Renal cortex interstitium (tissue), 11 donors: ENCODE measurements around the gene TNFRSF1A. TPM values are rescaled to one million over a fixed set of nuclear protein-coding genes. Genes with fewer than 3 reads are reported as not detected.
A peak's percentile ranks its signal among the peaks of the same experiment; 100 is the strongest.

Source experiments
- DNase-seq, 11 donors: peaks; one replicate each; pipeline ENCODE4 v3.0.0-alpha.2; 2013; ENCODE audit warnings: low read depth in 9 of 11, low spot score in 4 of 11; ENCODE audit errors: extremely low read depth in 1 of 11
- polyA plus RNA-seq, 3 donors: library from polyadenylated mRNA; unstranded; fragments of 120-200 nt; gene quantifications; one replicate each; pipeline ENCODE4 v1.2.1, GENCODE V29; 2013; ENCODE audit not compliant: insufficient read length in 3 of 3

Gene TNFRSF1A
- polyA plus RNA-seq, 3 donors, result 77.6 to 93.0 (median 88.0) TPM

DNA sequence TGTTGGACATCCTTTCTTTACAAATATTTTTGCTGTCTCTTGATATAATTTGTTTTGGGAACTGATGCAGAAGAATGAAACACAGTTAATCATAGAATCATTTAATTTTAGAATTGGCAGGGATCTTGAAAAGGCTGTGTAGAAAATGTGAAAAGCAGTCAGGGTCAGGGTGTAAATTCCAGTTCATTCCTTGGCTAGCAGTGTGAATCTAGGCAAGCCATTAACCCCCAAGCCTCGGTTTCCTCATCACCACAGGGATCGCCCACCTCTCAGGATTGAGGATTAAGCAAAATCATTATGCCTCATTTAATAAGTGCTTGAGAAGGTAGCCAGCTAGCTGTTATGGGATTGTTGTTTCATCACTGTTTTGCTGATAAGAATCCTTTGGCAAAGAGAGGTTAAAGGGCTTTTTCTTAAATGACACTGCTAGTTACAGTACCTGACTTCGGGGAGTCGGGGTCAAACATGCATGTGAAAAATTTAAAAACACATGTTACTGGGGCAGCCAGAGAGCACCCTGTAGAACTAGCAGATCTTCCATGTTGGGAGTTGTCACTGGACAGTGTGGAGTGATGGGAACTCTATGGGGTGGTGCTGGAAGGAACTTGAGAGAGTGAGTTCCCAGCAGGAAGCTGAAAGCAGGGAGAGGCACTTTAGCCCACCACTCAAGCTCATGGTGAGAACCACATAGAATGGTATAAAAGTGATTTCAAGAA, 10.7 kb downstream of the TNFRSF1A start:
- DNase-seq, result no peak

DNA sequence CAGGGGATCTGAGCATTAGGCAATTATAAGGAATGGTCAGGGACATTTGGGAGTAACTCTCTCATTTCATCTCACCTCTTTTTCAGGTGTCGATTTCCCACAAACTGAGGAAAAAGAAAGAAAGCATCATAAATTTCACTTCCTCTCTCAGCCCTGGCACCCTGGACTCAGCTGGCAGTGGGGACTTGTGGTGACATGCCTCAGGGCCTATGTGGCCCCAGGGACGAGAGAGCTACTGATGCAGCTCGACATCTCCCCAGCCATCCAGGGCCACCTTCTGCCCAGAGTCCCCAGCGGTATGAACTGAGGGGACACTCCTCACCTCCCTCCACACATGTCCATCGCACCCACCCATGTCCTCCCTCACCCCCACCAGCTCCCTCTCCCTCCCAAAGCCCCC, 11.7 kb downstream of the TNFRSF1A start:
- DNase-seq, result no peak

DNA sequence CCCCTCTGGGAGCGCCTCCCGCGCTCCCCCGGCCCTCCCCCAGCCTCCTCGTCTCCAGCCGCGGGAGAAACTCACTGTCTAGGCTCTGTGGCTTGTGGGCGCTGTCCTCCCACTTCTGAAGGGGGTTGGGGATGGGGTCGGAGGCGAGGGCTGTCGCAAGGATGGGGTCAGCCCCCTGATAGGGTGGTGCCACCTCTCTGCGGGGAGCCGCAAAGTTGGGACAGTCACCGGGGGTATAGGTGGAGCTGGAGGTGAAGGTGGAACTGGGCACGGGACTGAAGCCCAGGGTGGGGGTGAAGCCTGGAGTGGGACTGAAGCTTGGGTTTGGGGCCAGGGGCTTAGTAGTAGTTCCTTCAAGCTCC, 12.2 kb downstream of the TNFRSF1A start:
- no peak for DNase-seq

DNA sequence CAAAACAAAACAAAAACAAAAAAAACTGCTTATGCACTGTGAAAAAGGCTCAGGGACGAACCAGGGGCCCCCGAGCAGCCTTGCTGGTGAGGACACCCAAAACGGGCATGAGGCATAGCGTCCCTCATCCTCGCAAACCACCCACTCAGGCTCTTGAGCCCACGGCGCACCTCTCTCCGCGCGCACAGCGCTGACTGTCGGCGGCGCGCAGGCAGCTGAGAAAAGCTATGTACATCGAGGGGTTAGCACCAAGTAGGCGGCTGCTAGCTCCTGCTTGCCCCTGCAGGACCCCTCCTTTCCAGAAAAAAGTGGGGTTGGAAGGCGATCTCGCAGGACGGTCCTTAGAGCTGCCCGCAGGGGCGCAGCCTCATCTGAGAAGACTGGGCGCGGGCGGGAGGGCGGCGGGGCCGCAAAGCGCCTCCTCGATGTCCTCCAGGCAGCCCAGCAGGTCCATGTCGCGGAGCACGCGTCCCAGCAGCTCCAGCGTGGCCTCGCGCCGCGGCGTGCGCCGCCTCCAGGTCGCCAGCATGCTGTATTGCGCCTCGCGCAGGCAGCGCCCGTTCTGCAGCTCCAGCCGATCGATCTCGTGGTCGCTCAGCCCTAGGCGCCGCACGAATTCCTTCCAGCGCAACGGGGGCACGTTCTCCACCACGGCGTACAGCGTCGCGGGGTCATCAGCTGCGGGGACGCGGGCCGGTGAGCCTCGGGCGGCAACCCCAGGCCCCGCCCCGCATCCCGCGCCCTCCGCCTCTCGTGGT, 12.8 kb downstream of the TNFRSF1A start:
- DNase-seq, result no peak

DNA sequence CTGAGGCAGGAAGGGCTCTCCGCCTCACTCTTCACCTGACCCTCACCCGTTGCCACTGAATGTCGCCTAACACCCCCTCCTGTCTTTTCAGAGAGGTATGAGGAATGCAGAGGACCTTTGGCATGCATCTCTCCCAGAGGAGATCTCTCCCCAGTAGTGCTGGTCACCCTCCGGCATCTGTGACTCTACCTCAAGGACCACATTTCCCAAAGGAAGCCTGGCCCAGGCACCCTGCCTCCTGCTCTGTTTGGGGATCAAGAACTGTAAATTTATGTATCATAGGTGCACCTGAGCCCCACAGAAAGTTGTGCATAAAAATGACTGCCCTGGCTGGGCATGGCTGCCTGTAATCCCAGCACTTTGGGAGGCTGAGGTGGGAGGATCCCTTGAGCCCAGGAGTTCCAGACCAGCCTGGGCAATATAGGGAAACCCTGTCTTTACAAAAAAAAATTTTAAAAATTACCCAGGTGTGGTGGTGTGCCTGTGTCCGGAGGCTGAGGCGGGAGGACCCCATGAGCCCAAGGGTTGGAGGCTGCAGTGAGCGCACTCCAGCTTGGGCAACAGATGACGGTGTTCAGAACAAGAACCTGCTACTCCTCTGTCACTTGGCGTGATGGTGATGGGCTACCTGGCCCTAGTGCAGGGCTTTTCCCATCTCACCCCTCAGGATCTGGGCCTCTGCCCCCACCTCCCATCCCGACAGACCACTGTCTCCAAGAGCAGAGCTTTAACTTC, 13.7 kb downstream of the TNFRSF1A start:
- no peak for DNase-seq

DNA sequence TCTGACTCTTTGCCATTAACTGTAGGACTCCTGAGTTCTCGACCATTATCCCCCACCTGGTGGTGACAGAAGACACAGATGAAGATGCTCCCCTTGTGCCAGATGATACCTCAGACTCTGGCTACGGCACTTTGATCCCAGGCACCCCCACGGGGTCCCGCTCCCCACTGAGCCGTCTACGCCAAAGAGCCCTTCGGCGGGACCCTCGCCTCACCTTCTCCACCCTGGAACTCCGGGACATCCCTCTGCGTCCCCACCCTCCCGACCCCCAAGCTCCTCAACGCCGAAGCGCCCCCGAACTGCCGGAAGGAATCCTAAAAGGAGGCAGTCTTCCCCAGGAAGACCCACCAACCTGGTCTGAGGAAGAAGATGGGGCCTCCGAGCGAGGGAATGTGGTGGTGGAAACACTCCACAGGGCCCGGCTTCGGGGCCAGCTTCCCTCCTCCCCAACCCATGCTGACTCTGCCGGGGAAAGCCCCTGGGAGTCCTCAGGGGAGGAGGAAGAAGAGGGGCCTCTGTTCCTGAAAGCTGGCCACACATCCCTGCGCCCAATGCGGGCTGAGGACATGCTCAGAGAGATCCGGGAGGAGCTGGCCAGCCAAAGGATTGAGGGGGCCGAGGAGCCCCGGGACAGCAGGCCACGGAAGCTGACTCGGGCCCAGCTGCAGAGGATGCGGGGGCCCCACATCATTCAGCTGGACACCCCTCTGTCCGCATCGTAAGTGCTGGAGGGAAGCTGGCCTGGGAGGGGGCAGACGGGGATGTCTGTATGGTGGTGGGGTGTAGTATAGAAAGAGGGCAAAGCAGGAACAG, 14.4 kb downstream of the TNFRSF1A start:
- DNase-seq, result no peak

DNA sequence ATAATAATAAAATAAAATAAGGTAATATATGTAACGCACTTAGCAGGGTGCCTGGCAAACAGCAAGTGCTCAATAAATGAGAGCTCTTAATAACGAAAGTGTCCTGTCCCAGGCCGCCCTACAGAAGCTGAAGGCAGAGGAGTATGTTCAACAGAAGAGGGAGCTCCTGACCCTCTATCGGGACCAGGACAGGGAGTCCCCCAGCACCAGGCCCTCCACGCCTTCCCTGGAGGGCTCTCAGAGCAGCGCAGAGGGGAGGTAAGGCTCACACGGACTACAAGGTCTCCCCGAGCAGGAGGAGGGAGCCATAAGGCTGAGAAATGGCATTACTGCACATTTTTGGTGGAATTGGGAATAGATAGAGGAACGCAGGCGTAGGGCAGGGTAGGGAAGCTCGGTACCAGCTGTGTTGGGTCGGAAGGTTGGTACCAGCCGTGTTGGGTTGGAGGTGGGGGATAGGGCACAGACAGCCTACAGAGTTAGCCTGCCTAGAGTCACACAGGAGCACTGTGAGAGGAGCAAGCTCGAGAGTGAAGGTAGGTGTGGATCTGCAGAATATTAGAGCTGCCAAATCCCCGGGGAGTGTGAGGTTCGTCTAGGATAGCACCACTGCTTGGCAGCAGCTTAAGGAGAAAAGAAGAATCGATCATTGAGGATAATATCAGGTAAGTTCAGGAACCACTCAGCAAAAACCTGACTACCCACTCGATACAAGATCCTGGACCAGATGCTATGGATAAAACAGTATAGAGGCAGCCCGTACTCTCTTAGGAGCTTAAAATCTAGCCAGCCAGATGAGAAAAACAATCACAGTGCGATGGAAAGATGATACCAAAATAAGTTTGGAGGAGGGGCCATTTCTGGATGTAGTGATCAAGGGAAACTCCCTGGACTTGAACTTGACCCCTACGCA, 15.3 kb downstream of the TNFRSF1A start:
- peak in 1 of 11 donors; percentile 73 for DNase-seq

DNA sequence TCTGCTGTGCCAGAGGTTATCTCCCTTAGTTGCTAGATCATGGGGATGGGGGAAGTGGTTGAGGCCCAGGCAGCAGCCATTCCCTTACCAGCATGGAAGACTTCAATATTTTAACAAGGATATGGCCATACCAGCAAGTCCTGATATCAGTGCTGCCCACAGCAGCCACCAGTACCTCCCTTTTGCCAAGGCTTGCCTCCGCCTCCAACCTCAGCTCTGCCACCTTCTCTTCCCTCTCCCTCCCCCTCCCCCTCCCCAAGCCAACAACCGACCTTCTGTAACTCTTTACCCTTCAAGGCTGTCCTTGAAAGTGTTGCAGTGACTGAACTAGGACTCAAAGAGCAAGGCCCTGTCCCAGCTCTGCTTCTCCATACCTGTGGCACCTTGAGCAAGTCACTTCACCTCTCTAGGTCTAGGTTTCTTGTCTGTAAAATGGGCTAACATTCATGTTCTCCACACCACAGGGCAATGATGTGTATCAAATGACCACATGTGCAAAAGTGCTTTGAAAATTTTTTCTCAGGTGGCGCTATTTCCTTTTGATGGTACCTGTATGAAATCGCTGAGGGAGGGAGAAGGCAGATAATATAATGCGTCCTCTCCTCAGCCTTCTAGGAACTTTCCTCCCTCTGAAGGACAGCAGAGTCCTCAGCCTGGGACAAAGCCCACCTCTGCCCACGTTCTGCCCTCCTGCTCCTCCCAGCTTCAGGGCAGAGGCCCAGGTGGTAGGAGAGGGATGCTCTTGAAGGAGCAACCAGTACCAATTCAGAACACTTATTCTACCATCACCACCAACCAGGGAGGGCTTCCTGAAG, 16.7 kb downstream of the TNFRSF1A start:
- no peak for DNase-seq

DNA sequence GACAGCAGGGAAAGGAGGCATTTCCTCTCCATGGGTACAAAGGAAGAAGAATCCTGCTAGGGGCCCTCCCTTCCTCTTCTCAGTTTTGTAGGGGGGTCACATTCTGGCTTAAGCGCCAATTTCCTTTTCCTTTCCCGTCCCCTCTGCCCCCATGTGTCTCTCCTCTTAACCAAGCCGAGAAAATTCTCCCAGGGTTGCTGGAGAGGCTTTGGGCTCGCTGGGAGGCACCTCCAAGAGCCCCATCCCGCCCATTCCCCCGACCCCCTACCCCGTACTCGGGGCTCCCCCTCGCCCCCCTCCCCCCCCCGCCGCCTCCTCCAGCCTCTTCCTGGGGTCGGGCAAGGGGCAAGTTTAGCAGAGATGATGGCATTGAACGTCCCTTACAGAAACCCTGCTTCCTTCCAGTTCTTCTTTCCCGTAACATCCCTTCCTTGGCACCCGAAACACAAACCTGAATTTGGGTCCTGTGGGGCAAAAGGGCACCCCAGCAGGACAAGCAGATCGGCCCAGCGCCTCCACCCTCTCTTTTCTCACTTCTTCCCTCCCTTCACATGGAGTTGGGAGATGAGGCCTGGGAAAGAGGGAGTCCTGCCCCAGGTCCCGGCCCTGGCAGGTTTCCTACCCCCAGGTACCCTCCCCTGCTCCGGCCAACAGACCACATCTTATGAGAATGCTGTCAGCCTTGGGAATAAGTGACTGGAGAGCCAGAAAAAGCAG, 17.7 kb downstream of the TNFRSF1A start:
- DNase-seq, result no peak

DNA sequence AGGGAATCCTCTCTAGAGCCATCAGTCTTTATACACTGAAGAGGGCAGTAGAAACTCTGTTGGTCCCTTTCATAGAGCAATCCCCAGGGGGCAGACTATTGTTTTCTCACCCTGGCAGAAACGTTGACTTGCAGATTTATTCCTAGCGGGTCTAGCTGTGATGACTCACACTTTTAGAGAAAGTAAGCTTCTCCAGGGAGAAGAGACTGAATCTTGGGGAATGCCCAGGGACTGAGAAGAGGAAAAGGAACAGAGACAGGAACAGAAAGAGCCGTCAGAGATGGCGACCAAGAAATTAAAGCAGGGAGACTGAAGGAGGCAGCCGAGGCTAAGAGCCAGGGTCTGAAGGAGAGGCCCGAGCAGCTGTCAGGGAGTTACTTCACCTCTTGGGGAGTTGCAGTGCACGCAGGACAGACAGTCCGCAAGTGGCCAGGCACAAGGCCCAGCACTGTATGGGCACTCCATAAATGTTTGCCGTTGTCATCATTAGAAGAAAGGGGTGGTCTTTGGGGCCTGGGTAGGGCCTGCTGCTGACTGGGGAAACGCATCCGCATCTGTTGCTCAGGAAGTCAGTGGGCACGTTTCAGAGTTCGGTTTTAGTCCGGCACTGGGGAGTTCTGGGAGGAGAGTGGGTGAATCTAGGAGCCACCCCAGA, 18.4 kb downstream of the TNFRSF1A start:
- peak in 1 of 11 donors; percentile 79 for DNase-seq

DNA sequence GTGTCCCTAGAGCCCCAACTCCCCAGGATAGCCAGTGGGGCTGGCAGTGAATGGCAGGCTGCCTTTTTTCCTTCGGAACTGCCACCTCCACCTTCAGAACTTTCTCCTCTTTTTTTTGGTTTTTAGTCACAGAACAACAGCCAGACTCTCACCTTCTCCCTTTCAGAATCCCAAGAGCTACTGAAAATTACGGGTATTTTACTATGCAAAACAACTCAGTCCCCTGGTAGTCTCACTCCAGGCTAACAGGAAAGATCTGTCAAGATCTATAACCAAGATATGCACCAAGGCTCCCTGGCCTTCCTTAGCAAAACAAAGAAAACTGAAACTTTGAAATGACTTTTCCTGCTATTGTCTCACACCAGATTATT, 18.9 kb downstream of the TNFRSF1A start:
- no peak for DNase-seq

DNA sequence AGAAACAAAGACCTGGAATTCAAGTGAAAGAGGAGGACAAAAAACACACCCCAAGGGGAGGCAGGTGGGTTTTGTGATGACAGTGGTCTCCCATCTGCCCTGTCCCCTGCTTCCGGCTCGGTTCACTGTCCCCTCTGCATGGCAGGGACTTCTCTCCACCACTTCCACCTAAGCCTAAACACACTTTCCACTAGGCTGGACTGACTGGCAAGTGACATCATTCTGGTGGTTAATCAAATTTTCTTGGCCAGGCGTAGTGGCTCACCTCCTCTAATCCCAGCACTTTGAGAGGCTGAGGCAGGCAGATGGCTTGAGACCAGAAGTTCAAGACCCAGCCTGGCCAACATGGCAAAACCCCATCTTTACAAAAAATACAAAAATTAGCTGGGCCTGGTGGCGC, 19.5 kb downstream of the TNFRSF1A start:
- DNase-seq, result no peak

DNA sequence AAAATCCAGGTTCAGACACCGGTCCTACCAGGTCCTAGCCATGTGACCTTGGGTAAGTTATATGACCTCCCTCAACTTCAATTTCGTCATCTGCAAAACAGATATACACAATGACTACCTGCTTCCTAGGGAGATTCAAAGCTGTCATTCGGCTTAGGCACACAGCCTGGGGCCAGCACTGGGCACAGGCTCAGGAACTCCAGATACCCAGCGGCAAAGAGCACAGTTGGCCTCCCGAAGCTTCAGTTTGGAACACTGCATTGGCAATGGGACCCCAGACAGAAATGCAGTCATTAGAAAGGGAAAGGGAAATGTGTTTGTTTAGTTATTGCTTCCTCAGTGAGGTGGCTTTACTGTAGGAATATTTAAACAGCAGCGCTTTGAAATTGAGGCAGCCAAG, 20.0 kb downstream of the TNFRSF1A start:
- no peak for DNase-seq

DNA sequence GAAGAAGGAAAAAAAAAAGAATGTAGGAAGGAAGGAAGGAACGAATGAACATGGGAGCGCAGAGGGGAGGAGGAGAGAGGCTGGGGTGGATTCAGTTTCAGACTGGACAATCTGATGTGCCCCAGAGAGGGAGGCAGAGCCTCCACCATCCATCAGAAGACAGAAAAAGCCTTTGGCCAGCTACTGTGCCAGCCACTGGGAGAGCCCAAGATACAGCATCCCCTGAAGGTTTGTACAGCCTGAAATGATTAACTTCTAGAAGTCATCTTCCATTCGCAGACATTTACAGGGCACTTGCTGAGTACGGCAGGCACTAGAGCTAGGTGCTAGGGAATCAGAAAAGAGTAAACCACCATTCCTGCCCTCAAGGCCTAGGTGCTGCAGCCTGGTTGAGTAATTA, 22.4 kb downstream of the TNFRSF1A start:
- no peak for DNase-seq

DNA sequence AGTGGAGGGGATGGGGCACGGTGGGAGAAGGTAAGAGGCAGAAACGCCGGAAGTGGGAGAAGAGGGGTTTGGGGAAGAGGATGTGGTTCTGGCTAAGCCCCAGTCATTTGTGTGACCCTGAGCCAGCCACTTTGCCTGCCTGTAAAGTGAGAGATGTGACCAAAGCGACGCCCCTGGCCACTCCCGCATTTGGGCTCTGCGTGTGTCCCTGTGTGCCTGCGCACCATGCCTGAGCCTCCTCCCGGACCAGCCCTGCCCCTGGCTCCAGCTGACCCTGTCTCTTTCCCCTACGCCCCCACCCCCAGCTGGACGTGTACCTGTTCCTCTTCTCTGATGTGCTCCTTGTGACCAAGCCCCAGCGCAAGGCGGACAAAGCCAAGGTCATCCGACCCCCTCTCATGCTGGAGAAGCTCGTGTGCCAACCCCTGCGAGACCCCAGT, 23.4 kb downstream of the TNFRSF1A start:
- DNase-seq, result no peak

DNA sequence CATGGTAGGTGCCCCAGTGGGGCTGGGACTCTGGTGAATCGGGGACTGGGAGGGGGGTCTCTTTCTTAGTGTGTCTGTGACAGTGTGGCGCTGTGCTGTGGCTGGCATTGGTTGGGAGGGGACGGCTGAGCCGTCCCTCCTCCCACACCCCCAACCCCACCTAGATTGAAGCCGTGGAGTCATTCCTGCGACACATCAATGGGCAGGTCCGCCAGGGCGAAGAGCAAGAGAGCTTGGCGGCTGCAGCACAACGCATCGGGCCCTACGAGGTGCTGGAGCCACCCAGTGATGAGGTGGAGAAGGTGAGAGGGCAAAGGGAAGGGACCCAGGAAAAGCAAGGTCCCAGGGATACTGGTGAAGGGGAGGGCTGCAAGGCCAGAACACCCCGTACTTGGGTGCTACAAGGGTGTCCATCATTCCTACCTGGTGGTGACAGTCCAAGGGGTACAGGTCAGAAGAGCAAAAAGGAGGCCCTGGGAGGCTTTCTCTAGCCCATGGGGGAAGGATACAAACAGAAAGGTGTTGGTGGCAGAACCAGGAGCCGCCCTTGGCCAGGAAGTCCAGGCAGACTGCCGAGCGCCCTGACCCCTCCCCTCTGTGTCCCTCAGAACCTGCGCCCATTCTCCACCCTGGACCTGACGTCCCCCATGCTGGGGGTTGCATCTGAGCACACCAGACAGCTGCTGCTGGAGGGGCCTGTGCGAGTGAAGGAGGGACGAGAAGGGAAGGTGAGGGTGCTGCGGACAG, 24.0 kb downstream of the TNFRSF1A start:
- DNase-seq, result no peak
